ENCODE measurements around the gene NIPBL. TPM values are rescaled to one million over a fixed set of nuclear protein-coding genes. Genes with fewer than 3 reads are reported as not detected.
"Not testable (repeated sequence)": the region's sequence is repeated elsewhere in the genome, so short reads cannot be mapped to it uniquely, and the experiment has no call there.

The NIPBL gene
- total RNA-seq, 1 donor from 2014 or later: 88.6 TPM

- Mint-ChIP-seq H3K27ac (no peak overlapping the region), H3K4me1 (peaks cover 1% of the 10 kb centered on the region), H3K36me3 (peaks cover 5% of the 10 kb centered on the region), H3K4me3 (no peak overlapping the region), H3K27me3 (ENCODE audit: low read depth) (no peaks in the 10 kb centered on the region), H3K9me3 (peaks cover 6% of the 10 kb centered on the region)
- TF ChIP-seq CTCF (IDR thresholded peaks at IDR 0.05; ENCODE audit: unreplicated experiment): no peak
- no peak for DNase-seq (ENCODE audit: low spot score in 2 of 2, unreplicated experiment in 2 of 2)
These were observed 39.1 kb downstream of the NIPBL start for GRCh38 chr5:36915653-36916052.

- not testable (repeated sequence) for H3K9me3 Mint-ChIP-seq; H3K27me3 Mint-ChIP-seq (ENCODE audit: low read depth); H3K4me3 Mint-ChIP-seq; H3K36me3 Mint-ChIP-seq; H3K4me1 Mint-ChIP-seq; DNase-seq (ENCODE audit: low spot score in 2 of 2, unreplicated experiment in 2 of 2); H3K27ac Mint-ChIP-seq
These were observed 40.0 kb downstream of the NIPBL start for GRCh38 chr5:36916614-36917013.

- not testable (repeated sequence) for H3K36me3 Mint-ChIP-seq; DNase-seq (ENCODE audit: low spot score in 2 of 2, unreplicated experiment in 2 of 2); H3K9me3 Mint-ChIP-seq; H3K27me3 Mint-ChIP-seq (ENCODE audit: low read depth); H3K27ac Mint-ChIP-seq; H3K4me3 Mint-ChIP-seq; H3K4me1 Mint-ChIP-seq
These were observed 40.8 kb downstream of the NIPBL start for GRCh38 chr5:36917358-36917757.

GRCh38 chr5:36919238-36919637 lies 42.7 kb downstream of the NIPBL start:
- no peak overlapping the region for H3K4me3 Mint-ChIP-seq
- H3K27ac Mint-ChIP-seq: no peak overlapping the region
- H3K27me3 Mint-ChIP-seq (ENCODE audit: low read depth): no peaks in the 10 kb centered on the region
- peaks cover 5% of the 10 kb centered on the region for H3K4me1 Mint-ChIP-seq
- peaks cover 6% of the 10 kb centered on the region for H3K9me3 Mint-ChIP-seq
- H3K36me3 Mint-ChIP-seq: peaks cover 5% of the 10 kb centered on the region
- DNase-seq (ENCODE audit: low spot score in 2 of 2, unreplicated experiment in 2 of 2): no peak
- TF ChIP-seq CTCF (IDR thresholded peaks at IDR 0.05; ENCODE audit: unreplicated experiment): no peak

GRCh38 chr5:36919650-36920049 lies 43.1 kb downstream of the NIPBL start:
- no peak for DNase-seq (ENCODE audit: low spot score in 2 of 2, unreplicated experiment in 2 of 2)
- TF ChIP-seq CTCF (IDR thresholded peaks at IDR 0.05; ENCODE audit: unreplicated experiment): no peak
- H3K9me3 Mint-ChIP-seq: peaks cover 6% of the 10 kb centered on the region
- no peak overlapping the region for H3K27ac Mint-ChIP-seq
- no peaks in the 10 kb centered on the region for H3K27me3 Mint-ChIP-seq (ENCODE audit: low read depth)
- H3K36me3 Mint-ChIP-seq: peaks cover 5% of the 10 kb centered on the region
- H3K4me3 Mint-ChIP-seq: no peak overlapping the region
- H3K4me1 Mint-ChIP-seq: peaks cover 9% of the 10 kb centered on the region

- H3K27me3 Mint-ChIP-seq (ENCODE audit: low read depth): no peaks in the 10 kb centered on the region
- DNase-seq (ENCODE audit: low spot score in 2 of 2, unreplicated experiment in 2 of 2): no peak
- H3K36me3 Mint-ChIP-seq: peaks cover 20% of the 10 kb centered on the region
- peaks cover 18% of the 10 kb centered on the region for H3K9me3 Mint-ChIP-seq
- no peak for TF ChIP-seq CTCF (IDR thresholded peaks at IDR 0.05; ENCODE audit: unreplicated experiment)
- peak overlapping the region; percentile 67 for H3K27ac Mint-ChIP-seq
- no peak overlapping the region for H3K4me3 Mint-ChIP-seq
- H3K4me1 Mint-ChIP-seq: peaks cover 31% of the 10 kb centered on the region
These were observed 52.4 kb downstream of the NIPBL start for GRCh38 chr5:36928947-36929346.

GRCh38 chr5:36929438-36929837 lies 52.9 kb downstream of the NIPBL start:
- no peak overlapping the region for H3K4me3 Mint-ChIP-seq
- peaks cover 29% of the 10 kb centered on the region for H3K4me1 Mint-ChIP-seq
- peak overlapping the region; percentile 67 for H3K27ac Mint-ChIP-seq
- H3K27me3 Mint-ChIP-seq (ENCODE audit: low read depth): no peaks in the 10 kb centered on the region
- no peak for DNase-seq (ENCODE audit: low spot score in 2 of 2, unreplicated experiment in 2 of 2)
- H3K9me3 Mint-ChIP-seq: peaks cover 18% of the 10 kb centered on the region
- peaks cover 20% of the 10 kb centered on the region for H3K36me3 Mint-ChIP-seq
- no peak for TF ChIP-seq CTCF (IDR thresholded peaks at IDR 0.05; ENCODE audit: unreplicated experiment)

All from mesothelial cell of epicardium (in vitro differentiated cells).